Measurements from ENCODE around the gene TBXAS1. TPM values are rescaled to one million over a fixed set of nuclear protein-coding genes. Genes with fewer than 3 reads are reported as not detected.
"Not testable (repeated sequence)": the region's sequence is repeated elsewhere in the genome, so short reads cannot be mapped to it uniquely, and the experiment has no call there.

Gene TBXAS1
- total and polyA plus RNA-seq, 4 donors = 5.5 to 24.5 (median 16.9) TPM

DNA sequence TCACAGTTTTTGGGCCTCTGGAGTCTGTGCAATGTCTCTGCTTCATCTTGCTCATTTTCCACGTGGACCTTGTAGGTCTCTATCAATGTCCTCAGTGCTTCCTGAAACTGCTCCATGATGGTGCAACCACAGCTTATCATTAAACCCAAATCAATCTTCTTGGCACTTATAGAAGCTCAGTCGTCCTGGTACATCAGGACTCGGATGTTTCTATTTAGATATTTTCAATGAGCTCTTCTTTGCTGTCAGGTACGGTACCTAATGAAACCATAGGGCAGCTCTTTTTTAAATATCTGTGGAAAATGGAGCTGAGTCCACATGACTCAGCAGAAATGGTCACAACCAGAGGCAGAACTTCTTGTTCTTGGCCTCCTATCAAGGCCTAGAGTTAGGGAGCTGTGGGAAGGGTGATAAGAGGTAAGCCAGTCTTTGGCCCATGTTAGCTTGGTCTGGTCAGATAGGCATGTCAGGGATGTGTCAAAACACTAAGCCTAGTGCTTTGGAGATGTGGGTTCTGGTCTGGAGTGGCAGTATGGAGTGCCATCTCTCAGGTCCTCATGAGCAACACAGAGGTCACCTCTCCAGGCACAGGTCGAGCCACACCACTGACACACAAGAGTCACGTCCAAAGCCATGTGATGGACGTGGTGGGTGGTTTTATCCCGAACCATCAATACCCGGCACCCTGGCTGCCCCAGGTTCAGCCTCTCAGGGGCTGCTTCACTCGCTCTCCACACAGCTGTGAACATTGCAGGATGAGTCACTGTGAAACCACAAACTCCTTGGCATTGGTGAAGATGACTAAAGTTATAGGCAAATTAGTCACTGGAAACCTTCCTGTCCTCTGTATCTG is 87.0 kb downstream of the TBXAS1 start:
- Histone ChIP-seq H3K27me3 (ENCODE audit: control insufficient read depth in 1 of 2, insufficient read depth in 2 of 2, low read length in 1 of 2) (no peaks in the 10 kb centered on the region), H3K9me3 (ENCODE audit: control insufficient read depth, low read length) (no peaks in the 10 kb centered on the region), H3K4me3 (ENCODE audit: low read length in 2 of 2) (no peak overlapping the region), H3K27ac (ENCODE audit: low read depth in 1 of 2, low read length in 2 of 2) (no peak overlapping the region), H3K4me1 (ENCODE audit: control insufficient read depth in 1 of 2, insufficient read depth in 2 of 2, low read length in 2 of 2) (peaks cover 0 to 4% of the 10 kb centered on the region in 2 donors), H3K36me3 (ENCODE audit: control insufficient read depth in 1 of 2, insufficient read depth in 2 of 2, low read length in 1 of 2) (no peaks in the 10 kb centered on the region)
- intact Hi-C loops (cut with DNase I) = no loop called here
- DNase-seq = peak; percentile 65 to 77
- 66 to 76% methylated on average over 10 of the region's 10 CpGs for WGBS, 2 donors
- peak; percentile 89 for ATAC-seq (ENCODE audit: low FRiP score)

DNA sequence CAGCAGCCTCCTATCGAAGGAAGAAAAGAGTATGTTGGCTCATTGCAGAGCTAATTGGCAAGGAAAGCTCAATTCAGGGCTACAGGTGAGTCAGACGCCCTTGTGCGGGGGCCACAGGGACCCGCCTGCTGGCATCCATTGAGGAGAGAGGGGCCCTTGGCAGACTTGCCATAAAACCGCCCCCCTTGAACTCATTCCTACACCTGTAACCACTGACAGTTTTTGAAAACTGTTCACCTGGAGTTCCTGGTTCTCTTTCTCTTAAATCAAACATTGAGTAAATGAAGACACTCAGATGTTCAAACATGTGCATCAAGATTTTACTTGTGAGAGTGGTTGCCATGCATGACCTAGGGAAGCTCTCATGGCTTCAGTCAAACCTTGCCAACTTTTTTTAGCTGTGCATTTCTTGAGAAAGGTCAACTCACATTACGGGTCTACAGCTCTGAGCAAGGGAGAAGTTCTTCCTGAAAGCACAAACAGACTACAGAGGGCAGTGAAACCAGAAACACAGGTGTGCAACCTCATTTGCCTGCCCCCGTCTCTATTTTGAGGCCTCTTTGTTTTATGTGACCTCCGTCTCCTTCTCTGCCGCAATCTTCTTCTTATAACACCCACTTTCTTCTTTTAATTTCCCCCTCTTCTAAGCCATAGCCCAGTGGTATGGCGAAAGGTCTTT is 87.8 kb downstream of the TBXAS1 start:
- Histone ChIP-seq H3K27me3 (ENCODE audit: control insufficient read depth in 1 of 2, insufficient read depth in 2 of 2, low read length in 1 of 2) (no peaks in the 10 kb centered on the region), H3K36me3 (ENCODE audit: control insufficient read depth in 1 of 2, insufficient read depth in 2 of 2, low read length in 1 of 2) (no peaks in the 10 kb centered on the region), H3K9me3 (ENCODE audit: control insufficient read depth, low read length) (no peaks in the 10 kb centered on the region), H3K4me3 (ENCODE audit: low read length in 2 of 2) (no peak overlapping the region), H3K27ac (ENCODE audit: low read depth in 1 of 2, low read length in 2 of 2) (no peak overlapping the region), H3K4me1 (ENCODE audit: control insufficient read depth in 1 of 2, insufficient read depth in 2 of 2, low read length in 2 of 2) (peaks cover 0 to 4% of the 10 kb centered on the region in 2 donors)
- 79 to 83% methylated on average over 10 of the region's 10 CpGs for WGBS, 2 donors
- no peak for DNase-seq
- no peak for ATAC-seq (ENCODE audit: low FRiP score)
- intact Hi-C loops (cut with DNase I) = no loop called here

DNA sequence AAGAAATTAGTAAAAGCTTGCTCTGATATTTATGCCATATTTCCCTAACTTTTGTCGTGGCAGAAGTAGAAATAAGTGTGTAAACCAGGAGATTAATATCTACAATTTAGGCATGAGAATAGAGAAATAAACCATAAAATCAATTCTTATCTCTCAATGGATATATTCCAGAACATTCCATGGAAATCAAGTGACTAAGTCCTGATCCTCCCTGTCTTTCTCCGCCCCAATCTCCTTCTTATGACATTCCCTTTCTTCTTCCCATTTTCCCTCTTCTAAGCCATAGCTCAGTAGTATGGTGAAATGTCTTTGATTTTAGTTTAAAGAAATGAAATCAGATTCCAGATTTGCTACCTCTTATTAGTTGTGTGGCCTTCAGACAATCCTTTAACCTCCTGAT is 88.8 kb downstream of the TBXAS1 start:
- H3K27ac ChIP-seq (ENCODE audit: low read depth in 1 of 2, low read length in 2 of 2) = no peak overlapping the region
- 95 to 96% methylated on average over 2 of the region's 2 CpGs for WGBS, 2 donors
- H3K36me3 ChIP-seq (ENCODE audit: control insufficient read depth in 1 of 2, insufficient read depth in 2 of 2, low read length in 1 of 2) = no peaks in the 10 kb centered on the region
- peaks cover 0 to 4% of the 10 kb centered on the region in 2 donors for H3K4me1 ChIP-seq (ENCODE audit: control insufficient read depth in 1 of 2, insufficient read depth in 2 of 2, low read length in 2 of 2)
- intact Hi-C loops (cut with DNase I) = no loop called here
- H3K4me3 ChIP-seq (ENCODE audit: low read length in 2 of 2) = no peak overlapping the region
- H3K27me3 ChIP-seq (ENCODE audit: control insufficient read depth in 1 of 2, insufficient read depth in 2 of 2, low read length in 1 of 2) = no peaks in the 10 kb centered on the region
- H3K9me3 ChIP-seq (ENCODE audit: control insufficient read depth, low read length) = no peaks in the 10 kb centered on the region
- no peak for ATAC-seq (ENCODE audit: low FRiP score)
- no peak for DNase-seq

DNA sequence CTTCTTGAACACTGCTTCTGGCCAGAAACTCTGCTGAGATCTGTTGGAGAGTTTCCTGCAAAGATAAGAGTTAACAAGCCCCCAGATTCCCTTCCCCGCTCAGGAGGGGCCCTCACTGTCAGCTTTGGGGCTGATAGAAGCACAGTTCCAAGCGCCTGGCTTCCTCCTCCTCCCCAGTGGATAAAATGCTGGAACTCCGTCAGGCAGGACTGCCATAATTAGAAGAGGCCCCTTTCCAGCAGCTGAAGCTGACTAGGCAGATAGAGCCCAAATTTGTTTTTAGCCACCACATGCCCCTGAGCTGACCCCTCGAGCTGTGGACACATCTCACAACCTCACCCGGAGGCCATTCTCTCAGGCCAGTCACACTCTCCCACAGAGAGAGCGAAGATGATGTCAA is 89.4 kb downstream of the TBXAS1 start:
- ATAC-seq (ENCODE audit: low FRiP score) = peak; percentile 75
- DNase-seq = no peak
- WGBS, 2 donors = 21 to 26% methylated on average over 6 of the region's 6 CpGs
- Histone ChIP-seq H3K4me3 (ENCODE audit: low read length in 2 of 2) (no peak overlapping the region), H3K27me3 (ENCODE audit: control insufficient read depth in 1 of 2, insufficient read depth in 2 of 2, low read length in 1 of 2) (no peaks in the 10 kb centered on the region), H3K36me3 (ENCODE audit: control insufficient read depth in 1 of 2, insufficient read depth in 2 of 2, low read length in 1 of 2) (no peaks in the 10 kb centered on the region), H3K4me1 (ENCODE audit: control insufficient read depth in 1 of 2, insufficient read depth in 2 of 2, low read length in 2 of 2) (peaks cover 0 to 4% of the 10 kb centered on the region in 2 donors), H3K27ac (ENCODE audit: low read depth in 1 of 2, low read length in 2 of 2) (peak overlapping the region in 1 of 2 donors; percentile 27), H3K9me3 (ENCODE audit: control insufficient read depth, low read length) (no peaks in the 10 kb centered on the region)
- intact Hi-C loops (cut with DNase I) = no loop called here

DNA sequence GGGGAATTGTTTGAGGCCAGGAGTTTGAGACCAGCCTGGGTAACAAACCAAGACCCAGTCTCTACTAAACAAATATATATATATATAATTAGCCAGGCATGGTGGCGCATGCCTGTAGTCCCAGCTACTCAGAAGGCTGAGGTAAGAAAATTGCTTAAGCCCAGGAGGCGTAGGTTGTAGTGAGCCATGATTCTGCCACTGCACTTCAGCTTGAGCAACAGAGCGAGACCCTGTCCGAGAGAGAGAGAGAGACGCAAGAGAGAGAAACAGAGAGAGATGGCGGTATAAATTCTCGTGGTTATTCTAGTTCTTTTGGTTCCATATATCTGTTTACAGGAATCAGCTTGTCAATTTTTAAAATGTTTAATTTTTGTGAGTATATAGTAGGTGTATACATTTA is 94.0 kb downstream of the TBXAS1 start:
- H3K4me1 ChIP-seq (ENCODE audit: control insufficient read depth in 1 of 2, insufficient read depth in 2 of 2, low read length in 2 of 2) = no peaks in the 10 kb centered on the region
- intact Hi-C loops (cut with DNase I) = no loop called here
- H3K9me3 ChIP-seq (ENCODE audit: control insufficient read depth, low read length) = no peaks in the 10 kb centered on the region
- DNase-seq (no peak), ATAC-seq (ENCODE audit: low FRiP score) (no peak)
- no peaks in the 10 kb centered on the region for H3K36me3 ChIP-seq (ENCODE audit: control insufficient read depth in 1 of 2, insufficient read depth in 2 of 2, low read length in 1 of 2)
- WGBS, 2 donors = 85 to 87% methylated on average over 7 of the region's 7 CpGs
- H3K27ac ChIP-seq (ENCODE audit: low read depth in 1 of 2, low read length in 2 of 2) = no peak overlapping the region
- no peaks in the 10 kb centered on the region for H3K27me3 ChIP-seq (ENCODE audit: control insufficient read depth in 1 of 2, insufficient read depth in 2 of 2, low read length in 1 of 2)
- H3K4me3 ChIP-seq (ENCODE audit: low read length in 2 of 2) = no peak overlapping the region

DNA sequence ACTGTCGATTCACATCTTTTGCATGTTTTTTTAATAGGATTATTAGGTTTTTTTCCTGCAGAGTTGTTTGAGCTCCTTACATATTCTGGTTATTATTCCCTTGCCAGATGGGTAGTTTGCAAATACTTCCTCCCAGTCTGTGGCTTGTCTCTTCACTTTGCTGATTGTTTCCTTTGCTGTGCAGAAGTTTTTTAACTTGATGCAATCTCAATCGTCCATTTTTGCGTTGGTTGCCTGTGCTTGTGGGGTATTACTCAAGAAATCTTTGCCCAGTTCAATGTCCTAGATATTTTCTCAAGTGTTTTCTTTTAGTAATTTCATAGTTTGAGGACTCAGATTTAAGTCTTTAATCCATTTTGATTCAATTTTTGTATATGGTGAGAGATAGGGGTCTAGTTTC is 95.4 kb downstream of the TBXAS1 start:
- H3K4me3 ChIP-seq (ENCODE audit: low read length in 2 of 2) = no peak overlapping the region
- no peak for DNase-seq
- no peaks in the 10 kb centered on the region for H3K36me3 ChIP-seq (ENCODE audit: control insufficient read depth in 1 of 2, insufficient read depth in 2 of 2, low read length in 1 of 2)
- WGBS, 2 donors = 93 to 94% methylated on average over 3 of the region's 3 CpGs
- no peak for ATAC-seq (ENCODE audit: low FRiP score)
- no peaks in the 10 kb centered on the region for H3K9me3 ChIP-seq (ENCODE audit: control insufficient read depth, low read length)
- H3K4me1 ChIP-seq (ENCODE audit: control insufficient read depth in 1 of 2, insufficient read depth in 2 of 2, low read length in 2 of 2) = no peaks in the 10 kb centered on the region
- intact Hi-C loops (cut with DNase I) = no loop called here
- H3K27me3 ChIP-seq (ENCODE audit: control insufficient read depth in 1 of 2, insufficient read depth in 2 of 2, low read length in 1 of 2) = no peaks in the 10 kb centered on the region
- no peak overlapping the region for H3K27ac ChIP-seq (ENCODE audit: low read depth in 1 of 2, low read length in 2 of 2)

DNA sequence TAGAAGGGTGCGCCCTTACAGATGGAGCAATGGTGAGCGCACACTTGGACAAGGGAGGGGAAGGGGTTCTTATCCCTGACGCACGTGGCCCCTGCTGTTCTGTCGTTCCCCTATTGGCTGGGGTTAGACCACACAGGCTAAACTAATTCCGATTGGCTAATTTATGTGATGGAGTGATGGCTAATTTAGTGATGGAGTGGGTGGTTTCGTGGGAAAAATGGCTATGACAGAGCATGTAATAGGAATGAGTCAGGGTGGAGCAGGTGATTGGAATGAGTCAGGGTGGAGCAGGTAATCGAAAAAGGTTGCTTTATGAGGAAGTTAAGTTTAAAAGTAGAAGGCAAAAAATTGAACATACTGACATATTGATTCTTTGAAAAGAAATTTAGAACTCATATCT is 100.2 kb downstream of the TBXAS1 start:
- intact Hi-C loops (cut with DNase I); H3K36me3 ChIP-seq (ENCODE audit: control insufficient read depth in 1 of 2, insufficient read depth in 2 of 2, low read length in 1 of 2); ATAC-seq (ENCODE audit: low FRiP score); H3K9me3 ChIP-seq (ENCODE audit: control insufficient read depth, low read length); H3K4me3 ChIP-seq (ENCODE audit: low read length in 2 of 2); H3K4me1 ChIP-seq (ENCODE audit: control insufficient read depth in 1 of 2, insufficient read depth in 2 of 2, low read length in 2 of 2); H3K27me3 ChIP-seq (ENCODE audit: control insufficient read depth in 1 of 2, insufficient read depth in 2 of 2, low read length in 1 of 2); H3K27ac ChIP-seq (ENCODE audit: low read depth in 1 of 2, low read length in 2 of 2); DNase-seq: not testable (repeated sequence)
- WGBS, 2 donors = 91 to 93% methylated on average over 7 to 8 of the region's 8 CpGs

DNA sequence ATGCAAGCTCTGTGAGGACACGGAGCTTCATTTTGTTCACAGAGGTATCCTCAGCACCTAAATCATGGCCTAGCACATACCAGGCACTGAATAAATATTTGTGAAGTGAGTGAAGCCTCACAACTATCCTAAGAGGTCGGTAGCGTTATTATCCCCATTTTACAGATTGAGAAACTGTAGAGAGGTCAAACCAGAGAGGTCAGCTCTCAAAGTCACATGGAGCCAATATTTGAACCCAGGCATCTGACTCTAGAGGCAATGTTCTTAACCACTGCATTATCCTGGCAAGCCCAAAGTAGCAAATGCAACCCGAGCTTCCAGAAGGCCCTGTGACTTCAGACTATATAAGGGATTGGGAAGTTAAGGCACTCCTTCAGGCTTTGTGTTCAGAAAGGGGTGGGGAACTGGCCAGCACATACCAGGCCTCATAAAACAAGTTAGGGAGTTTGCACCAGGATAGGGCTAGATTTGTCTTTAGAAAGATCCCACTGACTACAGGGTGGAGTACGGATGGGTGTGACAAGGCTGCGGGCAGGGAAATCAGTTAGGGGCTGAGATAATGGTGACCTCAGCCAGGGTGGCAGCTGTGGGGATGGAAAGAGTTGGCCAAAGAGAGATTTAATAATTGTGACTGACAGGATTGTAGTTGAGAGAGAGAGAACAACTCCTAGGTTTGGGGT is 101.4 kb downstream of the TBXAS1 start:
- DNase-seq = no peak
- Histone ChIP-seq H3K4me3 (ENCODE audit: low read length in 2 of 2) (no peak overlapping the region), H3K36me3 (ENCODE audit: control insufficient read depth in 1 of 2, insufficient read depth in 2 of 2, low read length in 1 of 2) (no peaks in the 10 kb centered on the region), H3K27me3 (ENCODE audit: control insufficient read depth in 1 of 2, insufficient read depth in 2 of 2, low read length in 1 of 2) (no peaks in the 10 kb centered on the region), H3K4me1 (ENCODE audit: control insufficient read depth in 1 of 2, insufficient read depth in 2 of 2, low read length in 2 of 2) (no peaks in the 10 kb centered on the region), H3K9me3 (ENCODE audit: control insufficient read depth, low read length) (no peaks in the 10 kb centered on the region), H3K27ac (ENCODE audit: low read depth in 1 of 2, low read length in 2 of 2) (no peak overlapping the region)
- ATAC-seq (ENCODE audit: low FRiP score) = no peak
- WGBS, 2 donors = 90 to 93% methylated on average over 6 of the region's 6 CpGs
- intact Hi-C loops (cut with DNase I) = no loop called here
